Measurements from ENCODE around the gene GPRC5B.

DNA sequence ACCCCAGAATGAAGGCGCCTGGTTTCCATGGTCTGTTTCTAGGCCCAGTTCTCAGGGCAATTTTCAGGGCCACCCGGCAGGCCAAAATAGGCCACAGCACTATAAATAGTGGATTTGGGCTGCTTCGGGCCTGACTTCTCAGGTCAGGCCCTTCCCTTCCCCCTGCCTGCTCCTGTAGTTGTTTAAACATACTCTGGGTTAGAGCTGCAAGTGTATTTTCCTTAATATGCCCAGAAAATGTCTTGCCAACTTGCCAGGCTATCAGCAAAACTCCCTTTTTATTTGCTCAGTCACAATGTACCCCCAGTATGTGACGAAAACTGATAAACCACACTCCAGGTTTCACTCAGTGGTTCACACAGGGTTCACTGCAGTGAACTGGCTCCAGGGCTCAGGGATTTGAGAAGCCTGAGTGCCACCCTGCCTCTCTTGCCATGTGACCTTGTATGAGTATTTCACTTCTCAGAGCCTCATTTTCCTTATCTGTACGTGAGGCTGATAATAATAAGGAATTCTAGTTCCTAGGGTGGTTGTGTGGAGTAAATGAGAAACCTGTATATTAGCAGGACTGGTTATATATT is 76.5 kb downstream of the GPRC5B start:
- TF ChIP-seq, protein P1, sequence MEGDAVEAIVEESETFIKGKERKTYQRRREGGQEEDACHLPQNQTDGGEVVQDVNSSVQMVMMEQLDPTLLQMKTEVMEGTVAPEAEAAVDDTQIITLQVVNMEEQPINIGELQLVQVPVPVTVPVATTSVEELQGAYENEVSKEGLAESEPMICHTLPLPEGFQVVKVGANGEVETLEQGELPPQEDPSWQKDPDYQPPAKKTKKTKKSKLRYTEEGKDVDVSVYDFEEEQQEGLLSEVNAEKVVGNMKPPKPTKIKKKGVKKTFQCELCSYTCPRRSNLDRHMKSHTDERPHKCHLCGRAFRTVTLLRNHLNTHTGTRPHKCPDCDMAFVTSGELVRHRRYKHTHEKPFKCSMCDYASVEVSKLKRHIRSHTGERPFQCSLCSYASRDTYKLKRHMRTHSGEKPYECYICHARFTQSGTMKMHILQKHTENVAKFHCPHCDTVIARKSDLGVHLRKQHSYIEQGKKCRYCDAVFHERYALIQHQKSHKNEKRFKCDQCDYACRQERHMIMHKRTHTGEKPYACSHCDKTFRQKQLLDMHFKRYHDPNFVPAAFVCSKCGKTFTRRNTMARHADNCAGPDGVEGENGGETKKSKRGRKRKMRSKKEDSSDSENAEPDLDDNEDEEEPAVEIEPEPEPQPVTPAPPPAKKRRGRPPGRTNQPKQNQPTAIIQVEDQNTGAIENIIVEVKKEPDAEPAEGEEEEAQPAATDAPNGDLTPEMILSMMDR (conservative IDR thresholded peaks at IDR 0.05; ENCODE audit: low read depth, low read length), result no peak
- no peak for TF ChIP-seq EZH2 (IDR thresholded peaks at IDR 0.05; ENCODE audit: borderline replicate concordance, low read depth, low read length, poor library complexity, severe bottlenecking)
